ENCODE measurements around the gene SRXN1.

- TF ChIP-seq FOXA1 (IDR thresholded peaks at IDR 0.05) (no peak), TARDBP (IDR thresholded peaks at IDR 0.05) (no peak), FOXM1 (IDR thresholded peaks at IDR 0.05; ENCODE audit: borderline replicate concordance) (no peak), SUZ12 (IDR thresholded peaks at IDR 0.05) (no peak), ARNT (IDR thresholded peaks at IDR 0.05) (no peak), BHLHE40 (IDR thresholded peaks at IDR 0.05; ENCODE audit: borderline replicate concordance) (no peak)
These were observed 29.1 kb upstream of the SRXN1 start for GRCh38 chr20:682123-682522.

Data from HEK293T (cell line).